Erythroblast (primary cell): ENCODE measurements around the gene CDCA3.

Source experiments
- DNase-seq, 2 experiments: peaks; one replicate each; lab custom pipeline; 2025; lab: John Stamatoyannopoulos, UW
- GATA1 ChIP-seq: IDR thresholded peaks from 2 replicates; pipeline ENCODE4 v1.6.1; 2011; ENCODE audit warnings: low read depth, mild to moderate bottlenecking, control low read depth, low read length, moderate library complexity
- POLR2A ChIP-seq: IDR thresholded peaks from 2 replicates; pipeline ENCODE4 v1.6.1; 2011; ENCODE audit warnings: mild to moderate bottlenecking, low read length

The CDCA3 gene

GRCh38 chr12:6820166-6820565, 30.9 kb downstream of the CDCA3 start:
- TF ChIP-seq GATA1 (no peak), POLR2A (no peak)
- no peak for DNase-seq

GRCh38 chr12:6819106-6820030, 31.7 kb downstream of the CDCA3 start:
- no peak for TF ChIP-seq GATA1
- no peak for DNase-seq

GRCh38 chr12:6818645-6819044, 32.4 kb downstream of the CDCA3 start:
- TF ChIP-seq GATA1 (no peak), POLR2A (no peak)
- no peak for DNase-seq

- no peak for DNase-seq
- TF ChIP-seq POLR2A = no peak
- no peak for TF ChIP-seq GATA1
Observed at GRCh38 chr12:6818222-6818621, 32.9 kb downstream of the CDCA3 start.

GRCh38 chr12:6817662-6818157, 33.4 kb downstream of the CDCA3 start:
- TF ChIP-seq POLR2A (no peak), GATA1 (no peak)
- DNase-seq = no peak

- DNase-seq = no peak
- no peak for TF ChIP-seq GATA1
- no peak for TF ChIP-seq POLR2A
Observed at GRCh38 chr12:6817098-6817497, 34.0 kb downstream of the CDCA3 start.

- TF ChIP-seq GATA1 (no peak), POLR2A (no peak)
- no peak for DNase-seq
Observed at GRCh38 chr12:6816598-6816997, 34.5 kb downstream of the CDCA3 start.

GRCh38 chr12:6813363-6813762, 37.7 kb downstream of the CDCA3 start:
- no peak for DNase-seq
- TF ChIP-seq GATA1 = no peak
- TF ChIP-seq POLR2A = no peak

- TF ChIP-seq POLR2A (no peak), GATA1 (no peak)
- no peak for DNase-seq
Observed at GRCh38 chr12:6810758-6811157, 40.3 kb downstream of the CDCA3 start.

GRCh38 chr12:6809056-6809455, 42.0 kb downstream of the CDCA3 start:
- TF ChIP-seq GATA1 (no peak), POLR2A (no peak)
- DNase-seq = no peak

- DNase-seq = no peak
- TF ChIP-seq GATA1 (no peak), POLR2A (no peak)
Observed at GRCh38 chr12:6807170-6807569, 43.9 kb downstream of the CDCA3 start.

- TF ChIP-seq POLR2A (no peak), GATA1 (no peak)
- no peak for DNase-seq
Observed at GRCh38 chr12:6799147-6799546, 51.9 kb downstream of the CDCA3 start.
